Activated CD8-positive, alpha-beta memory T cell treated with anti-CD3 and anti-CD28 coated beads for 4 hours (primary cell): Measurements from ENCODE around the gene TAMALIN.

Experiments
- DNase-seq, 2 donors: peaks; one replicate each; pipeline ENCODE4 v3.0.0-alpha.2; 2020; ENCODE audit warnings: low read depth in 2 of 2

The TAMALIN gene

GRCh38 chr12:51984657-51985056 is 22.1 kb upstream of the TAMALIN start:
- DNase-seq, result no peak

- no peak for DNase-seq
Measured at GRCh38 chr12:51985154-51985835, 21.5 kb upstream of the TAMALIN start.

DNA sequence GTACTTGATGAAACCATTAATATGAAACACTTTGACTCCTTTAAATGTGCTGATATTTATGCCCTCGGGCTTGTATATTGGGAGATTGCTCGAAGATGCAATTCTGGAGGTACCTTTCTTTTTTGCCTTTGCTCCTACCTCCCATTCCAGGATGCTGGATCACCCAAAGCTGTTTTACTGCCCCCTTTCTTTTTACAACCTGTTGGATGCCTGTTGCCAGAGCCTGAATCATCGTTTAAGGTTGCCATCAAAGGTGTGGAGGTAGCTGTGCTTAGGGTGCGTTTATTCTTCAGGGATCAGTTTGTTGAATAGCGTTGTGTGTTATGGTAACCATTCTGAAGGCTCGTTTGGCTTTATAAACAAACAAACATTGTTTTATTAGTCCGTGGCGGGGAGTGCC is 19.9 kb upstream of the TAMALIN start:
- DNase-seq, result no peak

GRCh38 chr12:51992246-51992645 is 14.5 kb upstream of the TAMALIN start:
- DNase-seq, result no peak

DNA sequence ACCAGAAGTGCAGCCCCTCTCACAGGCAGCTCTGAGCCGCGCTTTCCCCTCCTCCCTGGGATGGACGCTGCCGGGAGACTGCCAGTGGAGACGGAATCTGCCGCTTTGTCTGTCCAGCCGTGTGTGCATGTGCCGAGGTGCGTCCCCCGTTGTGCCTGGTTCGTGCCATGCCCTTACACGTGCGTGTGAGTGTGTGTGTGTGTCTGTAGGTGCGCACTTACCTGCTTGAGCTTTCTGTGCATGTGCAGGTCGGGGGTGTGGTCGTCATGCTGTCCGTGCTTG is 12.3 kb upstream of the TAMALIN start:
- no peak for DNase-seq

- DNase-seq, result no peak
Measured at GRCh38 chr12:51994959-51995358, 11.8 kb upstream of the TAMALIN start.

GRCh38 chr12:51997136-51997535 is 9.6 kb upstream of the TAMALIN start:
- no peak for DNase-seq

- DNase-seq, result no peak
Measured at GRCh38 chr12:52003016-52003550, 3.7 kb upstream of the TAMALIN start.

GRCh38 chr12:52003591-52003990 is 3.2 kb upstream of the TAMALIN start:
- DNase-seq, result no peak

DNA sequence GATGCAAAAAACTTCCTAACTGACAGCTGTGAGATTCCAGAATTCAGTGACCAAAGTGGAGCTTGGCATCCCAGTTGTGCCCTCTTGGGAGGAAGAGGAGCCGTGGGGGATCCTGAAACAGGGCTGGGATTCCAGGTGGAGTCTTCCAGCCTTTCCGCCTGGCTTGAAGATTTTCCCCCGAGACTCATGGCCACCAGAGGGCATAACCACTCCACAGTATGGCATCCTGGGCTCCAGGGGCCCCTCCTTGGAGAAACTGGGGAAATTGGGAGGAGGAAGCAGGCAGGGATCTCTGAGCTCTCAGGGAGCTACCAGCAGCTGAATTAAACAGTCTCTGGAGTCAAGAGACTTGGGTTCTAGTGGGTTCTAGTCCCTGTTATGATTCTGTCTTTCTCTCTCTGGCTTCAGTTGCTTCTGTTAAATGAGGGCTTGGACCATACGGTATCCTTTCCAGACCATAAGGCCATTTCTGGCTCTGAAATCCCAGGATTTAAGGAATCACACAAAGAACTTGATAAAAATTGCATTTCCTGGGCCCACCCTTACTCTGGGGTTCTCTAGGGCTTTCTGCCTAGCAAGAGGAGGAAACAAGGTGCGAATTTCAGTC is 2.6 kb upstream of the TAMALIN start:
- DNase-seq, result no peak

- DNase-seq, result no peak
Measured at GRCh38 chr12:52005218-52005902, 1.4 kb upstream of the TAMALIN start.

- DNase-seq, result peak in 1 of 2 donors; percentile 22
Measured at GRCh38 chr12:52005903-52006703, 643 bp upstream of the TAMALIN start.

DNA sequence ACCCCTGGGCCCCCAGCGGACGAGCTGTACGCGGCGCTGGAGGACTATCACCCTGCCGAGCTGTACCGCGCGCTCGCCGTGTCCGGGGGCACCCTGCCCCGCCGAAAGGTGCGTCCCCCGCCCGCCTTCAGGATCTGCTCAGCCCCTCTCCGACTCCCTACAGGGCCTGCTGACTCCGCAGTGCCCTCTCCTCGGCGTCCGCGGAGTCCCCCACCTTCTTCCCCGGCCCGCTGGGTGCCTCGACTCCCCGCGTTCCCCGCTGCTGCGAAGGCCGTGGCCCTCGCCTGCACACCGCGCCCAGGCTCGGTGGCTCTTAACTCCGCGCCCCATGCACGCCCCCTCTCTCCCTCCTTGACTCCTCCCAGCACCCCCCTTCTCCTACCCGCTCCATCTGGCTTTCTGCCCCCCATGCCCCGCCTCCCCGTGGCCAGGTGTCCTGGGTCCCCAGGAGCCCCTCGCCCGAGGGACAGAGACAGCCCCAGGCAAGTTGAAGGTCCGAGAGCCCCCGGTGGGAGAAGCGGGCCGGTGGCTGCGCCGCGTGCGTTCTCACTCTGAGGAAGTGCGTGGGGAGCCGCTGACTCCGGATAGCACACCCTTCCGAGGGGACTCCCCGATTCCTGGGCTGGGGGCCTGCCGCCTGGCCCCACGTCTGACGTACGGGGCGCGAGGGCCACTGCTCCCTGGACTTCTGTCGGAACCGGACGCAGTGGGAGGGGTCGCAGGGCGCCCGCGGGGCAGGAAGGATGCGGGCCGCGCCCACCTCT is 594 bp downstream of the TAMALIN start:
- peak in 1 of 2 donors; percentile 23 for DNase-seq

DNA sequence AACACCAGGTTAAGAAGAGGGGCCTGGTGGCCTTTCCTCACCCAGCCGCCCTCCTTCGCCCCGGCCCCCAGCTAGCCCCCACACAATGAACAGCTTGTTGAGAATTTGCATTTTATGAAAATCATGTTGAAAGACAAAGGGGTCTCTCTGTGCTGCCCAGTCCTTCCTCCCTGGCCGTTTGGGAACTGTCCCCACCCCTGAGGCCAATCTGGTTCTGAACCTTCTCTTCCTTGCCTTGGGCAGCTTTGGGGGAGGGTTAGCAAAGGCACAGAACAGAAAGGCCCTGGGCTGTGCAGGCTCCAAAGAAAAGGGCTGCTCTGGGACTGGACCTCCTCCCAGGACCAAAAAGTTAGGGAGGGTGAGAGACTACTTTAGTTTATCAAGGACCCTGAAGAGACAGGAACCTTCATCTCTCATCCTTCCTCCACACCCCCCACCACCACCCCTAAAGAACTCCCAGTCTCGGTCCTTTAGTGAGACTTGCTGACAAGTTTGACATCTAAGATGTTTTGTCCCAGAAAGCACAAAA is 1.3 kb downstream of the TAMALIN start:
- DNase-seq, result no peak

DNA sequence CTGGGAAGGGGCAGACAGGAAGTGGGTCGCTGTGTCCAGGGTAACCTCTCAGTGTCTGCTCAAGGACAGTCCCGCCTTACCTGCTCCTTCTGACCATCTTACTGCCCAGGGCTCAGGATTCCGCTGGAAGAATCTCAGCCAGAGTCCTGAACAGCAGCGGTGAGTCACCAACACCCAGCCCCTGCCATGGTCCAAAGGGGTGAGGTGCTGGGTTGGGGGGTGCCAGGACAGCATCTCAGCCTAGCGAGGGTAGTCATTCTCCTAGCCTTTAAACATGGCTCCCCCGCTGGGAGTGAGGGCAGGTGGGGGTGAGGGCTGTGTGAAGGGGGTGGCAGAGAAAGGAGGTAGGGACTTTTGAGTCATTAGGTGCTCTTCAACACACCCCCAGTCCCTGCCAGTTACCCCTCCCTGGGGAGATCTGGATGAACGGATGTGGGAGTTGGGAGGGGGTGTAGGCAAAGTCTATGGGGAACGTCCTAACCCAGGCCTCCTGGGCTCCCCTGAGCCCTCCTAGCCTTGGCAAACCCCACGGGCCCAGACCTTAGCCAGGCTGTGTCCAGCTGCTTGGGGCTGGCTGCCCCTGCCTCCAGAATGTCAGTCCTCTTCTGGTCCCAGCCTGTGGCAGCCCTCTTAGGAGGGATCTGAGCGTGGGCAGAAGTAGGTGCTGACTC is 2.5 kb downstream of the TAMALIN start:
- DNase-seq, result no peak

DNA sequence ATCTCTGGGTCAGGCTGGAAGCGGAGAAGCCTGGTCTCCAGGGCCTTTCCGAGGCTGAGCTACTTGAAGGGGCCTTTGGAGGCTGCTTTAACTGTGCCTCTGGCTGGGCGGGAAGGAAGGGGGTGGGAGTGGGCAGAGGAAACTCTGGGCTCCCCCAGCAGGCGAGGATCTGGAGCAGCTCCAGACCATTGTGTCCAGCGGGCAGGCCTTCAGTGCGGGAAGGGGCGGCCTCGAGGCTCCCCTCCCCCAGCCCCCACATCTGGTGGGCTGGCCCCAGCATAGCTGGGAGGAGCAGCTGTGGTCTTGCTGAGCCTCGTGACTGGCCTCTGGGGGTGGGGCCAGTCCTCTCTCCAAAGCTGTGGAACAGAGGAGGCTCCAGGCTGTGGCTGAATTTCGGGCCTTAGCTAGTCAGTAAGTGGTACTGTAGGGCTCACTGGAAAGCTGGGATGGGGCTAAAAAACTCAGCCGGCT is 3.4 kb downstream of the TAMALIN start:
- DNase-seq, result no peak

- no peak for DNase-seq
Measured at GRCh38 chr12:52010692-52011601, 4.2 kb downstream of the TAMALIN start.

GRCh38 chr12:52011602-52012214 is 5.0 kb downstream of the TAMALIN start:
- DNase-seq, result no peak
